Stimulated activated CD4-positive, alpha-beta T cell treated with anti-CD3 and anti-CD28 coated beads, Interleukin-2, amount 100 ng/mL, for 4 hours (primary cell): ENCODE measurements around the gene EVA1B.

Experiments
- DNase-seq: peaks from one replicate; pipeline ENCODE4 v3.0.0-alpha.2; 2020; ENCODE audit warnings: low read depth

The EVA1B gene, protein sequence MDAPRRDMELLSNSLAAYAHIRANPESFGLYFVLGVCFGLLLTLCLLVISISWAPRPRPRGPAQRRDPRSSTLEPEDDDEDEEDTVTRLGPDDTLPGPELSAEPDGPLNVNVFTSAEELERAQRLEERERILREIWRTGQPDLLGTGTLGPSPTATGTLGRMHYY

GRCh38 chr1:36323636-36324352 is at the start of gene EVA1B:
EVA1B (minus strand) TSS chr1:36323645; CDS start chr1:36323037, 608 bp downstream.
- DNase-seq = no peak

GRCh38 chr1:36372617-36373016 is 49.2 kb upstream of the EVA1B start:
- DNase-seq = no peak

DNA sequence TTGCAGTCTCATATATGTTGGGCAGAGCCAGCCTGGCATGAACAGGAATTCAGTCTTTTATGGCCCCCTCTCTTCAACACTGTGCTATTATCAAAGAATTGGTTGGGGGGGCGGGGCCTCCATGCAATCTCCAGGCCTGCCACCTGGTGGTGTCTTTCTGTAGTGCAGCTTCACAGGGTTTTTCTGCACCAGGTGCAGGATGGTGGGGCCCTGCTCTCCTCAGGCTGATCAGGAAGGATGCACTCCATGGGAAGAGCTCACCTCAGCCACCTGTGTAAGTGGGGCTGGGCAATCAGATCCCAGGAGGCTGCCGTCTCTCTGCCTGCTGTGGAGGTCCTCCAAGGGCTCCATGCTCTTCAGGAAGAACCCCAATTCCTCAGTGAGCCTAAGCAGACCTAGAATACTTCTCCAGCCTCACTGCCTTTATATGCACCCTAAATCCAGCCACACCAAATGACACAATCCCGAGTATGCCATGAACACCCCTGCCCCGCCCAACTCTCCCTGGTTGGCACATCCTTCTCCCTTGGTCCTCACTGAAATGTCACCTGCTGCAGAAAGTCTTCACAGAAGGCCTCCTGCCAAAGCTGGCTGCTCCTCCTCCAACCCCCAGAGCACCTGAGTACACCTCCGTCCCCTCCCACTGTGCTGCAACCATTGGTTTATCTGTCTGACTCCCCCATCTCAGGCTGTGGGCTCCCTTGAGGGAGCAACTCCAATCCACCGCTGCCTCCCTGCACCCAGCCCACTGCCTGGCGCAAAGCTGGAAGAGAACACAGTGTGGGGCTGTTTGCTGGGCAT is 45.8 kb upstream of the EVA1B start:
- peak; percentile 72 for DNase-seq

- DNase-seq = no peak
These were observed 44.4 kb upstream of the EVA1B start for GRCh38 chr1:36367798-36368197.

GRCh38 chr1:36367066-36367465 is 43.6 kb upstream of the EVA1B start:
- DNase-seq = no peak

GRCh38 chr1:36366091-36366661 is 42.7 kb upstream of the EVA1B start:
- DNase-seq = no peak

GRCh38 chr1:36365381-36365780 is 41.9 kb upstream of the EVA1B start:
- no peak for DNase-seq

- DNase-seq = peak; percentile 28
These were observed 36.6 kb upstream of the EVA1B start for GRCh38 chr1:36359911-36360550.

GRCh38 chr1:36359383-36359782 is 35.9 kb upstream of the EVA1B start:
- no peak for DNase-seq

GRCh38 chr1:36358514-36359084 is 35.2 kb upstream of the EVA1B start:
- DNase-seq = no peak

- DNase-seq = no peak
These were observed 32.4 kb upstream of the EVA1B start for GRCh38 chr1:36355811-36356210.

- DNase-seq = no peak
These were observed 31.0 kb upstream of the EVA1B start for GRCh38 chr1:36354486-36354885.

DNA sequence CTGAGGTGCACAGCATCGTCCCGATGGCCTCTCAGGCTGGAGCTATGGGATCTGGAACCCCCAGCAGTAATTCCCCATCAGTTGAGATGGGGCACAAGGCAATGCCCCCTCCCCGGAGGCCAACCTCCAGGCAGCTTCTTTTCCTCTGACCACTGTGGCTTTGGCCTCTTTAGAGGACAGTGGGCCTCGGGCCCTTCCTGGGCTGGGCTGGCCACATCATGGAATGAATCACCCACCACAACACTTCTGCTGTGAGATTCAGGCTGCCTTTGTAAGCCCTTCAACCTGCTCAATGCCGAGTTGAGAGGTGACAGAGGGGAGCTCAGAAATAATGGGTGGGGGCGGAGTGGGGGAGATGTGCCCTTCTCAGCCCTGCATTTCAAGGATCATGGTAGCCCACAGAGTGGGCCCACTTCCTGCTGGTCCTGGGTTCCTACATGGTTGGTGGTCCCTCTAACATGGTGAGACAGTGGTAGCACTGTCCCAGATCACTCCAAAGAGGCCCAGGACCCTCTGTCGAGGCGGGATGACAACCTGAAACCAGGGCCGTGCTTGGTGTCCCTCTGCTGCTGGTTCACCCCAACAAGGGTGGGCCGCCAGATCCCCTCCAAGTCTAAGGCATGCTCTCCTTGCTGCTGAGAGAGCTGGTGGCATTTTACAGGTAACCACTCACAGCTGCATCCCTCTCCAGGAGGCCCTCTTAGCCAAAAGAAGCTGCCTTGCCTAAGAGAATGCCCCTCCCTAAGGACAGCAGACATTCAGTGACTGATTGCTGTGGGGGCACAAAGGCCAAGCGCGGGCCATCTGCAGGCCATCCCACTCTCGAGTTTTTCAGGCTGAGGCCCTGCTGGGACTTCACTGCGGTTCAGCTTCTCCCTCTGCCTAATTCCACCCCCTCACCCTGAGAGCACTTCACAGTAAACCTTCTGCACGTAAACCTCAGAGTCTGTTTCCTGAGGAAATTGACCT is 29.7 kb upstream of the EVA1B start:
- no peak for DNase-seq

DNA sequence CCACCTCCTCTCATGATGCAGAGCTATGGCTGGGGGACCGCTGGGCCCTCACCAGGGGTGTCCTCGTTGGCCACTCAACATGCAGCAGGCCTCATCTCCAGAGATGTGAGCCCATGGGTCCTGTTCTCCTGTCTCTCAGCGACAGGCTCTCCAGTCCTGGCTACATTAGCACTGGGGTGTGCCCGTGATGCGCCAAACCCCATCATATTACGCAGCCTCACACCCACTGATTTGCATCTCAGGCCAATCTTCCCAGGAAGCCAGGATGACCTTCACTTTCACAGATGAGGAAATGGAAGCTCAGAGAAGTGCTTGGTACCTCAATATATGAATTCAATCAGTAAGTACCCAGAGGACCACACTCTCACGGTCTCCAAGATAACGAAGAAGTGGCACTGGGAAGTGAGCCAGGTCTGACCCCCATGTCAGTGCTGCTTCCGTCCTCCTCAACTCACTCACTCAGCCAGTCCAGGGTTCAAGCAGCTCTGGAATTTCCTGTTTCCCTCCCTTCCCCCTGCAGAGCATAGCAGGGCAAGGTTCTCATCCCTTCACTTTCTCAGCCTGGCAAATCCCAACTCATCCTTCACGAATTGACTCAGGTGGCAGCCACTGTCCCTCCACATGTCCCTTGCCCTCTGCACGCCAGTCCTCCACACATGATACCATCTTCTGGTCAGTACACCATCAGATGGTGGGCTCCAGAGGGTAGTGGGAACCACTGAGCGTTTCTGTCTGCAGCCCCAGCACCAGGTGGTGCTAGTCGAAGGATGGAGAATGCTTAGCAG is 28.9 kb upstream of the EVA1B start:
- DNase-seq = no peak

DNA sequence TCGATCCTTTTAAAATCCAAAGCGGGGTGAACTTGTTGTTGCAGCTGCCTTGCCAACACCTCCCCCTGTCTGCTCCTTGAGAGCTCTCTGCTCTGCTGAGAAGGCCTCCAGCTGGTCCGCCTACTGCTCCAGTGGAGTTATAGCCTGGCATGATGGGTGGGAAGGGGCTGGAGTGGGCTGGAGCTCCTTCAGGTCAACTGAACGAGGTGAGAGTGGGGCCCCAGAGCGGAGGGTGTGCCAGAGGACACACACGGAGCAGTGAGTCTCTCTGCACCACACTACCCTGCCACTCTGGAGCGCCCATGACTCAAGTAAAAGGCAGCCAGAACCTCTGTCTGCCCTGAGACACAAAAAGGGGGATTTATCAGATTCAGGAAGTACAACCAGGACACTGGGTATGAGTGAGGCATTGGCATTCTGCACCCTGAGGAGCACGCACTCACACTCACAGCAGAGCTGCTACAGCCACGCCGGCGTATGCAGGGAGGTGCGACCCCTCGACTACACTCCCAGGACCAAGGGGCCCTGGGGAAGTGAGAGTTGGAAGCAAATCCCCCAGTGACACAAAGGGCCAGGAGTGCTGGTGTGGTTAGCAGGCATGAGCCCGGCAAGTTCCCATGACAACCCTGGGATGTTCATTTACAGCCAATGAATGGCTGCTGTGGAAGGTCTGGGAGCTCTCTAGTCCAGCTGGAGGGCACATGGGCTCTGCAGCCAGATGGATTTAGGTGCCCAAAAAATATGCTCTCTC is 28.0 kb upstream of the EVA1B start:
- DNase-seq = no peak

GRCh38 chr1:36350659-36351226 is 27.3 kb upstream of the EVA1B start:
- DNase-seq = peak; percentile 46

DNA sequence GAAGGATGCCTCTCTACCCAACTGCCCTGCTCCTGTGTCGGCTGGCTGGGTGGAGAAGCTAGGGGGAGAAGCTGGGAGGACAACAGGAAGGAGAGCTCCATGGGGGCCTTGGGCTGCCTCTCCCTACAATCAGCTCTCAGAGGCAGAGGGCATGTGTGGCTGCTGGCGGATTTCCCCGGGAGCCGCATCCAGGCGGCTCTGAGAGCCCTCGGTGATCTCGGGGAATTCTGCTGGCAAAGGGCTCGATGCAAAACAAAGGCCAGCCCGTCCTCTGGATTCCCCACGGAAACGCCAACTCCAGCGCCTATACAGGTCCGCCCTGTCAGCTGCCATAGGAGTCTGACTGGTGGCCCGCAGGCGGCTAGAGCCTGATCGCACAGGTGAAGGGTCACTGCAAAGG is 26.4 kb upstream of the EVA1B start:
- DNase-seq = no peak

DNA sequence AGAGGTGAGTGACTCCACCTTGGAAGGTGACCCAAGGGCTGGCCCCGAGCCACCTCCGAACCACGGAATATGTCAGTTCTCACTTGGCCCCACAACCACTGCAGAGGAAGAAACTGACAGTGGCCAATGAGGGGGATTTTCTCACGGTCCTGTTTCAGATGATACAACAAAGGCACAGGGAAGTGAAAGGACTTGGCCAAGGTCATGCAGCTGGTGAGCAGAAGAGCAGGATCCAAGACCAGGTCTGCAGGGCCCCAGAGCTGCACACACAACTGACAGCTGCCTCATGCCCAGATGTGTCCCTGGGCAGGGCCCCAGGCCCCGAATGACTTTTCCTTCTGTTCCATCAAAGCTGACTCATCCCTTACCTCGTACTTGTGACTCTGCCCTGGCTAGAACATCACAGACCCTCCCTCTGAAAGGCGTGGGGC is 25.8 kb upstream of the EVA1B start:
- no peak for DNase-seq
